Stimulated activated CD4-positive, alpha-beta T cell treated with anti-CD3 and anti-CD28 coated beads, Interleukin-2, amount 100 ng/mL, for 48 hours (primary cell): Measurements from ENCODE around the gene SLIT3.

Source experiments
- DNase-seq, 2 donors: peaks; one replicate each; pipeline ENCODE4 v3.0.0-alpha.2; 2020

The SLIT3 gene

DNA sequence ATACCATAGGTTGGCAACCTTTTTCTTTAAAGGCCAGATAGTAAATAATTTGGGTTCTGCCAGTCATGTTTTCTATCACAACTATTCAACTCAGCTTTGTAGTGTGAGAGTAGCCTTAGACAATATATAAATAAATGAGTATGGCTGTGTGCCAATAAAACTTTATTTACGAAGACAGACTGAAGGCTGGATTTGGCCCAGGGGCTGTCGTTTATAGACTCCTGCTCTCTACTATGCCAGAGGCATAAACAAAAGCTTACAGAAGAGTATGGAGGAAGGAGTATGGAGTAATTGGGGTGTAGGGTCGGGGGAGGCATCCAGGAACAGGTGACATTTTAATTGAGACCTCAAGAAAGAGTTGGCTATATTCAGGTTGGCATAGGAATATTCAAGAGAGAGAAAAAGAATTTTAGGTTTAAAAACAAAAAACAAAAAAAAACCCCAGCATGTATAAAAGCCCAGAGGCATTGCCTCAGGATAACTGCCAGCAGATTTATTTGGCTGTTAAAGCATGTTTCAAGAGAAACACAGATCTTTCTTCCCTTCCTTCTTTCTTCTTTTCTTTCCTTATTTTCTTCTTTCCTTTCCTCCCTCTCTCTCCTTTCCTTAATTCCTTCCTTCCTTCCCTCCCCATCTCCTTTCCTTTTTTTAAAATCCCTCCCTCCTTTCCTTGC is 39.9 kb downstream of the SLIT3 start:
- no peak for DNase-seq

DNA sequence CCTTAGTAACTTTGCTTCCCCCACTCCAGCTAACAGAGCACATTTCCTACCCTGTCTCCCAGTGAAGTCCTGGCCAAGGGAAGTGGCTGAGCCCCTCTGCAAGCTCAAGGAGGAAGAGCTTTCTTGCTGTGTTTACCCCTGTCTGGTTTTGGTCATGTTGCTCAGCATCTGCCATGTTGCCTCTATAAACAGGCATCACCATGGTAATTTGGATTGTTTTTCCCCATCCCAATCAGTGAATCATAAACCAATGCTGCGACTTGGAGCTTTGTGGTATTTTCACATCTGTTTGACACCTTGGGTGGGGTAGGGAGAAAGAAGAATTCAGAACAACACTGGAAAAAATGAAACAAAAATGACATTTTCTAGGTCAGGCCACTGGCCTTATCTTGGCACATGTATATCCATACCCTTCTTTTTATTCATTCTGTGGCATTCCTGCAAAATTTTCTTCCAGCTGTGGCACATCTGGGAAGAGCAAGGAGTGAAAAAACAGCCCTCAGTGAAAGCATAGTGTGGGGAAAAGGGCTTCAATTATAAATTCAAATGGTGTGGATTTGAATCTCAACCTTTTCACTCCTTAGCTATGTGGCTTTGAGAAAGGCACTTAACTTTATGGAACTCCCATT is 42.5 kb downstream of the SLIT3 start:
- no peak for DNase-seq

DNA sequence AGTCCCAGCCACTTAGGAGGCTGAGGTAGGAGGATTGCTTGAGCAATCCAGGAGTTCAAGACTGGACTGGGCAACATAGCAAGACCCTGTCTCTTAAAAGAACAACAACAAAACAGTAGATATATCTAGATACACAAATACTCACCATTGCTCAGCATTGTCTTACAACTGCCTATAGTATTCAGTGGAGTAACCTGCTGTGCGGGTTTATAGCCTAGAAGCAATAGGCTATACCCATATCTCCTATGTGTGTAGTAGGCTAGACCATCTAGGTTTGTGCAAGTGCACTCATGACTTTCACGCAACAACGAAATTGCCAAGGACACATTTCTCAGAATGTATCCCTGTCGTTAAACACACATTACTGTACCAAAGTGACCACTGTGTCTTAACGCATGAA is 44.7 kb downstream of the SLIT3 start:
- DNase-seq = no peak

DNA sequence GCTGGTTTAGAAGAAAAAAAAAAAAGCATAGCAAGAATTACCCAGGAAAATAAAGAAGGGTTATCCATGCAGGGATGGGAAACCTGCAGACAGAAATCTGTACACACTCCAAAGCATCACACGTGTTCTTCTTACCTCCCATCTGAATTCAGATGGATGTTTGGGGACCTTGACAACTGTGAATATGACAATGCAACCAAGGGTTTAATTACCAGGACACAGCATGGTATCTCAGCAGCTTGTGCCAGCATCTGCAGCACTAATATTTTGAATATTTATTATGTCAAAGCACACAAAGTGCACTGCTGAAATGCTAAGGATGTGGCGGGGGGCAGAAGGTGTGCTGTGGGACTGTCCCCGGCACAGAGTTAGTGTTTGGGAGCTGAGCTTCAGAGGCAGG is 47.9 kb downstream of the SLIT3 start:
- no peak for DNase-seq

DNA sequence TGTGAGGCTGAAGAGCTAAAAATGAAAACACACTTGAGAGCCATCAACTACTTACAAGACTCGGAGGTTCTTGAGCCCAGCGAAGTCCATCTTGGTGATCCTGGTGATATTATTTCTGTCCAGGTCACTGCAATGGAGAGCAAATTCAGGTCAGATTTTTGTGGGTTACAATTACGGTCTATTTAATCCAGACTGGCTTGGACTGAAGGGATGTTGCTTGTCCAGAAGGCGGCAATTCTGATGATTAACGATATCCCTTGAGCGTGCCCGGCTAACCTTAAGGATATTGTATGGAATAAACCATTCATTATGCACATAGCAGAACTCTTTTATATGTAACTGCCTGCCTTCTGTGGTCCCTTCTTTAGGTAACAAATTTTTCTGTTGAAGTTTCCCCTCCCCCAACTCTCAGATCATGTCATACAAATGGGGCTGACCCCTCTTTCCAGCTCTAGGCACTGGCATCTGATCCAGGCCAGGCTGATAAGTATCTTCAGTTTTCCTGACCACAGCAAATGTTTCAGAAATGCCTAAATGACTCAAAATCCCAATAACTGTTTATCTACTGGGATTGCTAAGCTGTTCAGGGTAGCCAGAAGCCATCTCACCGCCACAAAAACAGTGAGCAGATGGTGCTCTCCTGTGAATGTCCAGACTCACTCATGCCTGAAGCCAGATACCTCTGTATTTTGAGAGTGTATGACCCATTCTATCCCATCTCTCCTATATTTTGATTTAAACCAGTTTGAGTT is 49.4 kb downstream of the SLIT3 start:
- DNase-seq = no peak

DNA sequence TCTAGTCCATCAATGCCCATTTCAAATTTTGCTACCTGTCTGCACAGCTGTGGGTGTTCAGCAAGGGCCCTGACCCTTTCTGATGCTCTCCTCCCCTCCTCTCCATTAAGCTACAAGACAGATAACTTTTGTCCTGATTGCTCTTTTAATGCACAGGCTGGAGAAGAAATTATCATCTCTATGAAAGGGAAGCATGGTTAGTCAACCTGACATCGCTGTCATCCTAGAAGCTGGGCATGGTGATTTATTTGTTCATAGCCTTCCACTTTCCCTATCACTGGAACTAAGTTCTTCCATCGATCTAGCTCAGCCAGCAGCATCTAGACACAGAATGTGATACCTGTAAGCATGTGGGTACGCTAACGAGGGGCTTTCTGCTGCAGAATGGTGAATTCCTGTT is 50.1 kb downstream of the SLIT3 start:
- no peak for DNase-seq

DNA sequence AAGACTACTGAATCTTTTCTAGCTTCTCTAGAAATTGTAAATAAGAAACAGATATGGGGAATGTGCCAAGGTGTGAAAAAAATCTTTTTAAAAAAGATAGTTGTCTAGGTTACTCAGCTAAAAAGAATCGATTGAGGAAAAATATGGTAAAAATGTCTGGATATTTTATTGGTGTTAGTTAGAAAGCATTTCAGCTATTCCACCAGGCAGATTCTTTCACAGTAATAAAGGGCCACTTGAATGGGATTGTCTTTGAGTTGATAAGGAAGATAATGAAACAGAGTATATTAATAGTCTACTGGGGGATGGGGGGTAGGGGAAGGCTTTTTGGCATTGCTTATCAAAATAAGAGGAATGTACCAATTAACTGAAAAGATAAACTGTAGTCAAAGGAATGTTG is 51.9 kb downstream of the SLIT3 start:
- no peak for DNase-seq

DNA sequence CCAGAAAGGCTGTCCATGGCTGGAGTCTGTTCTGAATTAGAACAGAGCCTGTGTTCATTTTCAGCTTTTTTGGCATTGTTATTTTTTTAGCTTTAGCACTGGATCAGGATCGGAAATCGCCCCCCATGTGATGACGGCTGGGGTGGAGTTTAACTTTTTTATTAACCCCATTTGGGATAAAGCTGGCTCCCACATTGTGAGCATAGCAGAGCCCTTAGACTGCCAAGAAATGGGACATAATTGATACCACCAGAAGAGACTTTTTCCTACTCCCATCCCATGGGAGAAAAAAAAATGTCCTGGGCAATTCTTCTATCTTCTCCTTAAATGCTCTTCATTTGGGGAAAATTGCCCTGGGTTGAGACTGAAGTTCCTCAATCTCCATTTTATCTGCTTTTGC is 52.4 kb downstream of the SLIT3 start:
- DNase-seq = no peak

DNA sequence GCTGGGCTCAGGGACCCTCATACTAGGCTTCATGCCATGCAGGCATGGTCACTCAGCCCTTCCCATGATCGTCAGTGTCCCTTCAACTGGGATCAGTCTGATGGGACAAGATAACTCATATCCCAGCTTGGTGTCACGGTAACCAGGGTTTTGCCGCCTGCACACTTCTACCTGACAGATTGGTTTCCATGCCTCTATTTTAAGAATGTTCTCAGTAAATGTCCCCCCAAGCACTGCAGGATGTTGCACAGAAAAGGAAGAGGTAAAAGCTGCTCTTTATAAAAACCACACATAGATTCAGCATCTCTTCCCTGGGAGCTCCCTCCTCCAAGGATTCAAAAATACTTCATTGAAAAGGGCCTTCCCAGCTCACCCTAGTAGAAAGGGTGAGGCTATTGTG is 56.1 kb downstream of the SLIT3 start:
- DNase-seq = no peak

DNA sequence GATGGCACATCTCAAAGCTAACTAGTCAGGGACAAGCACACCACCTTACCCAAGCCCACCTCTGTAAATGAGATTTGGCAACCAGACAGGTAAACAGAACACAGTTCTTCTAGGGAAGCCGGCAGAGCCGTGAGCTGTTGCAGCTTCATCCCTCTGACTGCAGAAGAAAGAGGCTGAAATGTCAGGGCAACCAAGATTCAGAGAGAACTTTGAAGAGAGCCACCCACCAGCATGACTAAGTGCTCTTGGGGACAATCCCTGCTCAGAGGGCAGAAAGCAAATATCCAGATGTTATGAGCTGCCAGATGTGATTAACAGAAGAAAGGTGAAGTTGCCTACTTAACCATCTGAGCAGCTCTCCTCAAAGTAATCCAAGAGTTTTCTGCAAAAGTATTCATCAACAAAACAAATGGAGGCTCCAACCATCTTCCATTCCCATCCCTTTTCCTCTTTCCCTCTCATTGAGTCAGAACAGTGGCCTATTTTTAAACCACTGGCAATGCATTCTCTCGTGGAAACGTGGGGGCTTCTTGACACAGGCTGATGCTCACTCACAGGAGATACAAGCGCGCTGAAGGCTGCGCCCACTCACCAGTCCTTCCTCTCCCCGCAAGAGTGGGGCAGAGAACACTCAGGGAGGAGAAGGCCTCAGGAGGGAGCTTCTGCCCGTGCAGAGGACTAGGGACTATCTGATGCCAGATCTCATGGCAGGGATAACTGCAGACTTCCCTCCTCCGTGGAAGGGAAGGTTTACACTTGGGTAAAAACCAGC is 57.1 kb downstream of the SLIT3 start:
- no peak for DNase-seq

DNA sequence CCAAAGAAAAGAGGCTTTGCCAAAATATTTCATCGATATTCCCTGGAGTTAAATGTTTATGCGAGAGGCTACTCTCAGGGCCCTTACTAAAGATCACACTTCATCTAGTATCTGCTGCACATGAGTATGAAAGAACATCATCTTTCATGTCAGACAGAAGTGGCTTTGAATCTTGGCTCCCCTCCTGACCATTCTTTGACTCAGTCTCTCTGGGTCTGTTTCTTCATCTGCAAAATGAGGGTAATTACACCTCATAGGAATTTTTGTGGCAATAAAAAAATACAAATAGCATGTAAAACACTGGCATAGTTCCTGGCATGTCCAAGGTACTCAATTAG is 58.1 kb downstream of the SLIT3 start:
- DNase-seq = no peak

DNA sequence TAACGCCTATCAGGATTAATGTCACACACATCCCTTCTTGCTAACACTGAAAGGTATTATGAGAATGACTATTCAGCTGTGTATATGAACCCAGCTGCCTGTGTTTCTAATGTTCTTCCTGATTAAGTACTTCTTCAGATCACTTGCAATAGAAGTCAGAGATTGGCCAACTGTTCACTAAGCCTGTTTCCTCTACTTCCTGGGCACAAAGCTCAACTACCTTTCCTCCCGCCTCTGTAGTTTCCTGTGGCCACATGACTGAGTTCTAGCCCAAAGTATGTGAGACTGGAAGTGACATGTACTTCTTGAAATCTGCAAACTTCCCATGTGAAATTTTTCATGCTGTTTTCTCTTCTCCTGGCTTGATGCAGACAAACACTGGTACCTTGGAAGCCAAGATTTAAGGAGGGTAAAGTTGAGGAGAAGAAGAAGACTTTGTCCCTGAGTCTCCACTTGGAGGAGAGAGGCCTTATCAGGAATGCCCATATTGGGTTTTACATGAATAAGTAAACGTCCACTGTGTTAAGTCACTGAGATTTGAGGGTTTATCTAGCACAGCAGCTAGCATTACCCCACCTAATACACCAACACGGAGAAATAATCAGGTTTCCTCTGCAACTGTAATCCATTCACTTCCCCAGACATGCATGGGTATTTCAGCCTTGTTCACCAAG is 58.6 kb downstream of the SLIT3 start:
- DNase-seq = no peak

DNA sequence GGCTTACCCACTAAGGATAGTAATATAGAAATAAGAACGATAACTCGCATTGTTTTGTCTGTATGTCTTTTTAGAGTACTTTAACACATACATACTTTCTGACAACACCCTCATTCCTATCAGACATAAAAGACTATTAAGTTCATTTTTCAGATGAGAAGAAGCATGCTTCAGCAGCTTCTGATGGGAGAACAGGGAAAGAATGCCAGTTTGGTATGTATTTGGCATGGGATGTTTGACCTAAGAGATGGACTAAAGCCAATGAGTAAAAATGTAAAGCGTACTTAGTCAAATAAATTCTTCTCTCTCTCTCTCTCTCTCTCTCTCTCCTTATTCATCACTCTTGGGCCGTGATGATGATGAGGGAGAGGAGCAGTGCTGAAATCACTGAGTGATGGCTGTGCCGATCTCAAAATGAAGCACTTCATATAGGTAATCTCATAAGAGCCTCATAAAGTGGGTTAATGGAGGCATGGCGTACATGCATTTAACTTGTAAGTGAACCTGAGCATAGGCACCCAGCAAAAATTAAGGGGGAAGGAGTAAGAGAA is 71.5 kb downstream of the SLIT3 start:
- no peak for DNase-seq

DNA sequence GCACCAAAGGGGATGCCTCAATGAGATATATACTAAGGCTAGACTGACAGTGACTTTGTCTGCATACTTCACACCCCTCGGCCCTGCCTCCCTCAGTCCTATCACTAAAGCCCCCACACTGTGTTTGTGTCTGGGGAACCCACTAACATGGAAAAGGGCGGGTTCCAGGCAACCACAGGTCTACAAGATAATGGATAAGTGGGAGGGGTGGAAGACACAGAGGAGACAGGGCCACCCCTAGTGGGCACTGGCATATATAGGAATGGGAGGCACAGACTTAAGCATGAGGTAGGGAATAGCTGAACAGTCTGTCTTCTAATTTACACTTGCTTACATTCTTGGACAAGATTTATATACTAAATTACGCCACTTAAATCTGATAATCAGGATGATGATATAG is 74.0 kb downstream of the SLIT3 start:
- no peak for DNase-seq

DNA sequence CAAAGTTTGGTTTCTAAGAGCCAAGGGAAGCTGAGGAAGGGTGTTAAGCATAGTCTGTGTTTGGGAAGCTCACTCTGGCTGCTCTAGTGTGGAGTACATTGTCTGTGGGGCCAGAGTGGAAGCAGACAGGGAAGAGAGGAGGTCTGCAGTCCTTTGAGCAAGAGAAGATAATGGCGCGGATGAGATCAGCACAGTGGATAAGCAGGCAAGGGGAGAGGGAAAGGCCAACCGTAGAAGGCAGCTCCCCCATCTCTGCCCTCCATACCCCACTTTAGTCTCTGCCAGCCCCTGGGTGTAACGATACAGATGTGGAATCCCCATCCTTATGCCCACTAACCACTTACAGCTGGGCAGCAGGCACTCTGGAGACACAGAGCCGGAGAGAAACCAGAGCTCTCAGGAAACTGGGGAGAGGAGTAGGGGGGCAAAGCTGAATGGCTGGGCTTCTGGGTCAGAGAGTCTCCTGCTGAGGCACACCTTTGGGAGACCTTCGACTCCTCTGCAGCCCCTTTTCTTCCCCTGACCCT is 75.0 kb downstream of the SLIT3 start:
- DNase-seq = no peak

DNA sequence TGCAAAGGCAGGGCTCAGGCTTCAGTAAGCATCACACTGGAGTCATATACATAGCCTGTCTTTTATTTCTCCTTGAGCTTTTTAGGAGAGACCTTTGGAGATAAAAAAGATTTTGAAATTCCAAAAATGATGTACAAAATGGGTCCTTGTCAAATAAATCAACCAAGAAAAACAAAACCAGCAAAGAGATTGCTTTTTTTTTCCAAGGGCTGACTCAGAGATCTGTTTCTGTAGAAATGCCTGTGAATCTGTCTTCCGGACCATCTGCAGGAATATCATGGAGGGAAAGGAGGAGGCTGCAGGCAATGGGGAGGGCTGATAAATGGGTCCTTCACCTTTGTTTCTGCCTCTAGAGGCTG is 77.4 kb downstream of the SLIT3 start:
- DNase-seq = no peak

DNA sequence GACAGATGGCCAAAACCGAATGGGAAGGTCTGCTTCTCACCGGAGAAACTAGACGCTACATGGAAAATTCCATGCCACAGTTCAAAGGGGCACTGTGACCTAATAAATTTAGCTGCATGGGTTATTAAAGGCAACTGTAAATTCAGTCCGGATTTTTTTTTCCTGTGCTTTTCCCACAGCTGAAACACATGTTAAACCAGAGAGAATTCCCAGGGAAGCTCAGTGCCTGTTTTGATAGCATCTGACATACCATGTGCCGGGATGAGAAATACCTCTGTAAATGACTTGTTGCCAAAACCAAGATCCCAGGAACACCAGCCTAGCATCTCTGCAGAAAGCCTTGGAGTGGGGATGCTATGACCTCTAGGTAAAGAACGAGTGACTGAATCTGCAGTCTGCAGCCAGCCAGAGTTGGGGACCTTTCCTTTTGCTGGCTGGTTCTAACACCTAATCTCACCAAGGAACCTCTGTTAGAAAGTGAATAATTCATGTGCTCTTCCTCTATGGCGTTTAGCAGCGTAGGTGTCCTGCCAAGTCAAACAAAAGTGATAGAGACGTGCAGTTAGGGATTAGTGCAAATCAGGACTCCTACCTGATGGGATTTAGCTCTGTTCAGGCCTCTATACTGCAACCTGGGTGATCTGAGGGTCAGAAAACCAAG is 77.9 kb downstream of the SLIT3 start:
- DNase-seq = no peak

DNA sequence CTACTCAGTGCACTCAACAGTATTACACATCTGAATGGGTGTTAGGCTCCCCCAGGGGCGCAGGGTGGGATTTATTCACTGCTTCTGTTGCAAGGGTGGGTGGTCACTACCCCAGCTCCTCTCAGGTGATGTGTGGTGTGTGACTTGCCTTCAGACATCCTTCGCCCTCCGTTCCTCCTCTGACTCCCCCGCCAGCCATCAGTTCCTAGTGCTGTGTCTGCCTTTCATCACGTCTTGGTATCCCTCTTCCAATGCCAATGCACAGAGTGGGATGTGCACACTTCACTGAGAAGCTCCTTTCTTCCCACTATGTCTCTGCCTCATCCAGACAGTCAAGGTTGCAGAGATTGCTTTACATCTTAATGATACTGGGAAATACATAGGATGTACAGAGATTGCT is 79.4 kb downstream of the SLIT3 start:
- no peak for DNase-seq

DNA sequence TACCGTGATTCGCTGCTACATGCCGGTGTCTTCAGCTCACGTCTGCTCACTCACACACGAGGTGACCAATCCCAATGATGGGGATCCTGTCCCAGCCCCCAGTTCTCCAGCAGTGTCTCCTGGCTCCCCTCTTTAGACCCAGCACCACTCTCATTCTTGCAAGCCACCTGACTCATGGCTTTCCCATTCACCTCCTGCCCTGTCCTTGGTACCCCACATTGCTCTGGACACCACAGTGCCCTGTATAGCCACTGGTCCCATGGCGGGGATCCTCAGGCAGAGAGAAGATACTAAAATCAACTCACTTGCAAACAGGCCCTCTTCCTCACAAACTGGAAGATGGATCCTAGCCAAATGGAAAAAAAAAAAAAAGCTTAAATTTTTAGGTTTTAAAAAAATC is 81.0 kb downstream of the SLIT3 start:
- no peak for DNase-seq

DNA sequence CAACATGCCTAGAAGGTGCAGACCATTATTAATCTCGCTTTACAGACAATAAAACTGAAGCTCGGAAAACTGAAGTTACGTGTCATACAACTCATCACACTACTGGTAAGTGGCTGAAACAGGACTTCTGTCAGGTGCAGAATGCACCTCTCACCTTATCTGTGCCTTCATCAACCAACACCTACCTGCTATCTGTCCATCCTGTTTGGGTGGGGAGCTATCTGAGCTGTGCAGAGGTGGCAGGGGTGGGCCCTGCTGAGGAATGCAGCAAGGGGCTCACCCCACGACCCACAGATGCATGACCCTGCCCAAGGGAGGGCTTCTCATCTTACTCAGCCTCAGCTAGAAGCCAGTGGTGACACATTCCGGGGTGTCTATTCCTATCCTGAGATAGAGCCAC is 81.6 kb downstream of the SLIT3 start:
- DNase-seq = no peak

DNA sequence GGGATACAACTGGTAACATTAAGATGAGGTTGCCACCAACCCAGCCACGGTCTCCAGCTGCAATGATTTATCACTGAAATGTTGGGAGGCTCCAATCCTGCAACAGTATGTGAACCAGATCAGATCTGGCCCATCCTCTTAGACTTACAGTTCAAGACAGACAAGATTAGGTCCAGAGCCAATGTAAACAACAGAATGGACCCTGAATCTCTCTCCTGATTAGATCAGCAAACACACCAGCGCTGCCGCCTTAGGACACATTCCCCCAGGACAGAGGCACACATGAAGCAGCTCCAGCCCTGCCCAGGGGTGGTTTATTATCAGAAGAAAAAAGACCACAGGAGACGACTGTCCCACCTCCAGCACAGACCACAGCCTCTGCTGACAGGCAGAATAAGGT is 82.1 kb downstream of the SLIT3 start:
- no peak for DNase-seq

DNA sequence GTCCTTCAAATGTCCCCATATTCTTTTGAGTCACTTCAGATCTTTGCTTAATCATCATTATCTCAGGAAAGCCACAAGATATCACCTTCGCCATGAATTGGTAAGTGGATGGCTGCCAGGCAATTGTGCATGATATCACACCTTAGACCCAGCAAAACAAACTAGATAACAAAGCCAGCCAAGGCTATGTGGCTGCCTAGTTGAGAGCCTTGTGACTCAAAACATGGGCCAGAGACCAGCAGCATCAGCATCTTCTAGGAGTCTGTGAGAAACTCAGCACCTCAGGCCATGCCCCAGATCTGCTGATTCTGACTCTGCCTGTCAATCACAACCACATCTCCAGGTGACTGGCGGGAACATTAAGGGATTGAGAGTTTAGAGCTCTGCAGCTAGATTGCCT is 82.8 kb downstream of the SLIT3 start:
- DNase-seq = no peak
